Stimulated activated memory B cell treated with anti-CD40 and anti-IgM and Interleukin-4, amounts not matched to agents 10 μg/mL and 1 μg/mL and 100 μg/mL, for 72 hours (primary cell): Measurements from ENCODE around the gene APOC1.
"Not testable (repeated sequence)": the region's sequence is repeated elsewhere in the genome, so short reads cannot be mapped to it uniquely, and the experiment has no call there.

Experiments used
- ATAC-seq: fragments of 150-1000 bp; cut with Tn5 transposase; 2 replicates; pipeline ENCODE4 v1.10.0; 2021
- H3K27ac Mint-ChIP-seq: one replicate; pipeline ENCODE4 v1.8.0; 2022; ENCODE audit warnings: mild to moderate bottlenecking, mixed read lengths
- H3K27me3 Mint-ChIP-seq: one replicate; pipeline ENCODE4 v1.8.0; 2022; ENCODE audit warnings: mixed read lengths
- H3K36me3 Mint-ChIP-seq: one replicate; pipeline ENCODE4 v1.8.0; 2022; ENCODE audit warnings: mixed read lengths
- H3K4me1 Mint-ChIP-seq: one replicate; pipeline ENCODE4 v1.8.0; 2022; ENCODE audit warnings: mixed read lengths
- H3K4me3 Mint-ChIP-seq: one replicate; pipeline ENCODE4 v1.8.0; 2022; ENCODE audit warnings: mild to moderate bottlenecking, moderate library complexity, mixed read lengths
- H3K9me3 Mint-ChIP-seq: one replicate; pipeline ENCODE4 v1.8.0; 2022; ENCODE audit warnings: mixed read lengths

APOC1 gene

GRCh38 chr19:44882619-44883397 lies 31.6 kb upstream of the APOC1 start:
- H3K27ac Mint-ChIP-seq, H3K36me3 Mint-ChIP-seq, H3K4me3 Mint-ChIP-seq, H3K4me1 Mint-ChIP-seq, H3K9me3 Mint-ChIP-seq, ATAC-seq: not testable (repeated sequence)
- H3K27me3 Mint-ChIP-seq = peaks cover 39% of the 10 kb centered on the region

GRCh38 chr19:44883922-44884321 lies 30.5 kb upstream of the APOC1 start:
- H3K4me3 Mint-ChIP-seq = no peak overlapping the region

GRCh38 chr19:44884566-44884965 lies 29.8 kb upstream of the APOC1 start:
- no peak overlapping the region for H3K27ac Mint-ChIP-seq
- H3K9me3 Mint-ChIP-seq = peaks cover 3% of the 10 kb centered on the region
- peaks cover 21% of the 10 kb centered on the region for H3K27me3 Mint-ChIP-seq
- no peaks in the 10 kb centered on the region for H3K36me3 Mint-ChIP-seq
- no peak for ATAC-seq
- no peak overlapping the region for H3K4me3 Mint-ChIP-seq
- no peaks in the 10 kb centered on the region for H3K4me1 Mint-ChIP-seq

More at GRCh38 chr19:44883922-44884321, 30.5 kb upstream of the APOC1 start:
- no peak for ATAC-seq
- Mint-ChIP-seq H3K27me3 (peaks cover 27% of the 10 kb centered on the region), H3K36me3 (no peaks in the 10 kb centered on the region), H3K4me1 (no peaks in the 10 kb centered on the region), H3K9me3 (no peaks in the 10 kb centered on the region), H3K27ac (no peak overlapping the region)

GRCh38 chr19:44886141-44886540 lies 28.3 kb upstream of the APOC1 start:
- Mint-ChIP-seq H3K36me3 (no peaks in the 10 kb centered on the region), H3K27ac (no peak overlapping the region), H3K27me3 (peaks cover 13% of the 10 kb centered on the region), H3K4me1 (no peaks in the 10 kb centered on the region), H3K9me3 (peaks cover 3% of the 10 kb centered on the region), H3K4me3 (no peak overlapping the region)
- no peak for ATAC-seq

- ATAC-seq = no peak
- Mint-ChIP-seq H3K9me3 (peaks cover 3% of the 10 kb centered on the region), H3K4me3 (no peak overlapping the region), H3K27ac (no peak overlapping the region), H3K27me3 (no peaks in the 10 kb centered on the region), H3K36me3 (peaks cover 2% of the 10 kb centered on the region), H3K4me1 (peaks cover 12% of the 10 kb centered on the region)
These were observed 26.8 kb upstream of the APOC1 start for GRCh38 chr19:44887648-44888047.

GRCh38 chr19:44888335-44888734 lies 26.1 kb upstream of the APOC1 start:
- peaks cover 18% of the 10 kb centered on the region for H3K4me1 Mint-ChIP-seq
- not testable (repeated sequence) for H3K9me3 Mint-ChIP-seq, H3K27me3 Mint-ChIP-seq, H3K4me3 Mint-ChIP-seq, ATAC-seq, H3K27ac Mint-ChIP-seq, H3K36me3 Mint-ChIP-seq

GRCh38 chr19:44889830-44890365 lies 24.5 kb upstream of the APOC1 start:
- peak overlapping the region; percentile 76 for H3K27ac Mint-ChIP-seq
- peaks cover 3% of the 10 kb centered on the region for H3K9me3 Mint-ChIP-seq
- no peak for ATAC-seq

GRCh38 chr19:44890366-44891015 lies 23.9 kb upstream of the APOC1 start:
- H3K27me3 Mint-ChIP-seq = no peaks in the 10 kb centered on the region
- H3K9me3 Mint-ChIP-seq = peaks cover 3% of the 10 kb centered on the region
- peaks cover 27% of the 10 kb centered on the region for H3K4me1 Mint-ChIP-seq
- peak overlapping the region; percentile 76 for H3K27ac Mint-ChIP-seq
- peak overlapping the region; percentile 79 for H3K4me3 Mint-ChIP-seq
- ATAC-seq = peak; percentile 94
- peaks cover 29% of the 10 kb centered on the region for H3K36me3 Mint-ChIP-seq

More at GRCh38 chr19:44889830-44890365, 24.5 kb upstream of the APOC1 start:
- Mint-ChIP-seq H3K4me3 (peak overlapping the region; percentile 79), H3K4me1 (peaks cover 23% of the 10 kb centered on the region), H3K36me3 (peaks cover 24% of the 10 kb centered on the region), H3K27me3 (no peaks in the 10 kb centered on the region)

GRCh38 chr19:44891016-44891882 lies 23.2 kb upstream of the APOC1 start, which contains the start of gene TOMM40:
Gene TOMM40 (plus strand): TSS chr19:44891254. CDS start chr19:44891416, 162 bp downstream.
- Mint-ChIP-seq H3K4me3 (peak within 1 kb of the TSS; percentile 86), H3K9me3 (peaks cover 3% of the 10 kb centered on the region), H3K36me3 (peaks cover 36% of the 10 kb centered on the region), H3K27ac (peak within 1 kb of the TSS; percentile 76), H3K4me1 (peaks cover 33% of the 10 kb centered on the region), H3K27me3 (no peaks in the 10 kb centered on the region)
- ATAC-seq = no peak

GRCh38 chr19:44892932-44893331 lies 21.5 kb upstream of the APOC1 start:
- ATAC-seq = no peak
- Mint-ChIP-seq H3K4me1 (peaks cover 33% of the 10 kb centered on the region), H3K27ac (peak overlapping the region; percentile 76)

GRCh38 chr19:44893332-44894051 lies 20.9 kb upstream of the APOC1 start:
- ATAC-seq = no peak
- peaks cover 33% of the 10 kb centered on the region for H3K4me1 Mint-ChIP-seq
- H3K4me3 Mint-ChIP-seq = no peak overlapping the region
- H3K27me3 Mint-ChIP-seq = no peaks in the 10 kb centered on the region
- peaks cover 46% of the 10 kb centered on the region for H3K36me3 Mint-ChIP-seq
- H3K9me3 Mint-ChIP-seq = peaks cover 3% of the 10 kb centered on the region
- H3K27ac Mint-ChIP-seq = no peak overlapping the region

More at GRCh38 chr19:44892932-44893331, 21.5 kb upstream of the APOC1 start:
- H3K36me3 Mint-ChIP-seq = peaks cover 41% of the 10 kb centered on the region
- no peaks in the 10 kb centered on the region for H3K27me3 Mint-ChIP-seq
- peaks cover 3% of the 10 kb centered on the region for H3K9me3 Mint-ChIP-seq
- peak overlapping the region; percentile 86 for H3K4me3 Mint-ChIP-seq

GRCh38 chr19:44894052-44894400 lies 20.4 kb upstream of the APOC1 start:
- Mint-ChIP-seq H3K27me3 (no peaks in the 10 kb centered on the region), H3K9me3 (peaks cover 2% of the 10 kb centered on the region), H3K36me3 (peaks cover 46% of the 10 kb centered on the region), H3K27ac (no peak overlapping the region), H3K4me1 (peaks cover 33% of the 10 kb centered on the region), H3K4me3 (no peak overlapping the region)
- ATAC-seq = no peak

- Mint-ChIP-seq H3K4me1 (peaks cover 33% of the 10 kb centered on the region), H3K36me3 (peaks cover 49% of the 10 kb centered on the region), H3K9me3 (no peaks in the 10 kb centered on the region), H3K27me3 (no peaks in the 10 kb centered on the region), H3K4me3 (no peak overlapping the region), H3K27ac (no peak overlapping the region)
- no peak for ATAC-seq
These were observed 19.5 kb upstream of the APOC1 start for GRCh38 chr19:44894946-44895345.

- Mint-ChIP-seq H3K27me3 (no peaks in the 10 kb centered on the region), H3K9me3 (no peaks in the 10 kb centered on the region), H3K4me1 (peaks cover 20% of the 10 kb centered on the region), H3K4me3 (no peak overlapping the region), H3K27ac (no peak overlapping the region), H3K36me3 (peaks cover 68% of the 10 kb centered on the region)
- ATAC-seq = no peak
These were observed 16.6 kb upstream of the APOC1 start for GRCh38 chr19:44897835-44898234.
